Fibroblast of upper back skin (primary cell): ENCODE measurements around the gene RARB.
A peak's percentile ranks its signal among the peaks of the same experiment; 100 is the strongest.

Experiments used
- DNase-seq: peaks from one replicate; pipeline ENCODE4 v3.0.0-alpha.2; 2013

RARB gene

DNA sequence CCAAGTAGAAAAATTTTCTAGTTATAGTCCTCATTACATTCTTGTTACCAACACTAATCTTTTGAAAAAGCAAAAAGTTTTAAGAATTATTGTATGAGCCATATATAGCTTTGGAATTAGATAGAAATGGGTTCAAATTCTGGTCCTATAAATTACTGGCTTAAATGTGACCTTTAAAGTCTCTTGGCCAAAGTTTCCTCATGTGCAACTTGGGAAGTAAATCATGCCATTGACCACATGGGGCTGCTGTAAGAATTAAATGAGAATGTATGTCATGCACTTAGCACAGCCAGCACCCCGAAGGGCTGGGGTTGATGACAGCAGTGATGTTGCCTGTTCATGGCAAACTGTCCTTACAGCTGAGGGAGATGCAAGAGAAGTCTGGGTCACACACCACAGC lies 128.4 kb downstream of the RARB start:
- peak; percentile 72 for DNase-seq

GRCh38 chr3:25557694-25558093 lies 129.6 kb downstream of the RARB start:
- no peak for DNase-seq

DNA sequence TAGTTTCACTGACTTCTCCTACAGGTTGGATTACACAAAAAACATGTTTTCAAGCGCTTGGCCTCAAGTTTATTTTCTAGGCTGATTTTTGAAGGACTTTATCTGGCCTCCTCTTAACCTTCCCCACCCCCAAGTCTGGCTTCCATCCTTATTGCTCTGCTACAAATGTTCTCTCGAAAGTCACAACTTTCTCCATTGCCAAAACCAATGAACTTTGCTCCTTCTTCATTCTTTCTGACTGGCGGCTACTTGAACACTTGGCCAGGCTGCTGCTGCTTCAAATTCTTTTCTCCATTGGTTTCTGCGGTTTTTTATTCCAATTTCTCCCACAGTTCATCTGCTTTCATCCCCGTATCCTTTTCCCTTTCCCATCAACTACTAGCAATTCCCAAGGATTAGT lies 130.1 kb downstream of the RARB start:
- DNase-seq = peak; percentile 90

DNA sequence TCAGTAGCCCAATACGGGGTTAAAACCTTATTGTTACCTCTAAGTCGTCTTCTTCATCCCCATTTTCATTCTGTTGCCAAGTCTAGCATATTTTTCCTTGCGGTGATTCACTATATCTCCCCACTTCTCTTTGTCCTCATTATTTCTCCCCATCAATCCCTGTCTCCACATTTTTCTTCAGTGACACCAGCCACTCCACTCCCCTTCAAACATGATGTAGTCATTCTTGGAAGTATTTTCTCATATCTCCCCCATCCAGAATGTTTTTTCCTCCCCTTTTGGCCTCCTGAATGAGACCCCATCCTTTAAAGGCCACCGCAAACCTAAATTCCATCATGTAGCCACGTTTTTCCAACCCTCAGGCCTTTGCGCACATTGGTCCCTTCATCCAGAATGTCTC lies 130.7 kb downstream of the RARB start:
- peak; percentile 89 for DNase-seq

DNA sequence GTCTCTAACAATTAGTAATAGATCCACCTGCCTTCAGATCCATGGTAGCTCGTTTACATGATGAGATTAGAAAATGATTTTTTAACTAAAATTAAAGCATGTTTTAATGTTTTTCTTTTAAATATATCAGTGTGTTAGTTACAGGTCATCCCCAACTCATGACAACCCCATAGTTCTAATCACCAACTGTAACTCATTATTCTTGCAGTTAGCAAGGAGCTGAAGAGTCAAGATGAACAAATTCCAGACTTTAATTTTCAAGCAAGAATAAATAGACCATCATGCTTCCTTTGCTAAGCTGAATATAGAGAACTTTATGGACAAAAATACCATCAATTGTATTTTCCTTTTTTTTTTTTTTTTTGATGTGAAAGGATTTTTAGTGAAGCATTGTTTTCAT lies 135.5 kb downstream of the RARB start:
- peak; percentile 62 for DNase-seq

- DNase-seq = no peak
These were observed 136.0 kb downstream of the RARB start for GRCh38 chr3:25564075-25564474.

- no peak for DNase-seq
These were observed 137.7 kb downstream of the RARB start for GRCh38 chr3:25565807-25566206.

GRCh38 chr3:25566358-25566920 lies 138.4 kb downstream of the RARB start:
- no peak for DNase-seq

- peak; percentile 85 for DNase-seq
These were observed 139.3 kb downstream of the RARB start for GRCh38 chr3:25567388-25567787.

DNA sequence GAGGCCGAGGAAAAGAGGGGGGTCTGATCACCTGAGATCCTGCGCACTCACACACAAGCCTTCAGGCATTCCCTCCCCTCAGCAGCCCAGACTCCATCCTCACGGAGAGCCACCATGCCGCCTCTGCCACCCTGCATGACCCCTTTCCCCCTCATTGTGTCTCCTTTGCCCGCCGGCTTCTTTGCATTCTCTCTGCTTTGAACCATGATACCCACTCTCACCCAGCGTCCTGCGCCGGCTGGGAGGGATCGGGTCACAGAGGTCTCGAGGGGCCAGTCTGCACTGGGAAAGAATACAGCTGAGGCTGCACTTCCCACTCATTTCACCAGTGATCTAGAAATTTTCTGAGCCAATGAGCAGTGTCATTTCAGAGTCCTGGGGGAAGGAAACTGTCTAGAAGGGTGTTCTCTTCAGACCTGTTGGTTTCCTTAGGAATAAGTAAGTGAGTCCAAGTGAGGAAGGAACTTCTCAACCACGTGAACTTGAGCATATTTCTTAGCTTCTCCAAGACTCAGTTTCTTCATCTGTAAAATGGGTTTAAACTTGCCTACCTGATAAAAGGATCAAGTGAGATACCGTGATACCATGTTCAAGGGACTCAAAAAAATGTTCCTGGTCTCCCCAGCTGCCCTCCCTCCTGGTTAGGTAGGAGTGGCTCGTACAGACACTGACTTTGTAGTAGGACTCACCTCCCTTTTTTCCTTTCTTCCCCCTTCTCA lies 139.9 kb downstream of the RARB start:
- DNase-seq = no peak

- no peak for DNase-seq
These were observed 140.5 kb downstream of the RARB start for GRCh38 chr3:25568525-25569078.

GRCh38 chr3:25571285-25571684 lies 143.2 kb downstream of the RARB start:
- DNase-seq = no peak

- no peak for DNase-seq
These were observed 144.3 kb downstream of the RARB start for GRCh38 chr3:25572336-25572735.

DNA sequence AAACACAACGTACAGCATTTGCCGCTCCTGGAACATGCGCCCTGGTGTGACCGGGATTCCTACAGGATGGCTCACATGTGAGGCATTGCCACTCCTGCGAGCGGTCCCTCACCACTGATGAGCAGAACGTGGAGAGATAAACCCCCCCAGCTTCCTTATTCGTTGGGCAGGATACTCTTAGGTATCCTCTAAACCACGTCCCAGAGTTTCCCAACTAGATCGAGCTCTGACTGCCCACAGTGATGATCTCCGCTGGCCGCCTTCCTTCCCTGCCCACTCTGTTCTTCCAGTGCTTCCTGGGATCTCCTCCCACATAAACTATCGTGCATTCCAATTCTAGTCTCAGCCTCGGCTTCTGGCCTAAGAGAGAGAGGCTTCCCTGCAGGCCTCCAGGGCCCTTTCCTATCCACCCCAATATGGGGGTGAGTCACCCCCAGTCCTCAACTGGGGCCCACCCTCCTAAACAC lies 144.9 kb downstream of the RARB start:
- peak; percentile 72 for DNase-seq

DNA sequence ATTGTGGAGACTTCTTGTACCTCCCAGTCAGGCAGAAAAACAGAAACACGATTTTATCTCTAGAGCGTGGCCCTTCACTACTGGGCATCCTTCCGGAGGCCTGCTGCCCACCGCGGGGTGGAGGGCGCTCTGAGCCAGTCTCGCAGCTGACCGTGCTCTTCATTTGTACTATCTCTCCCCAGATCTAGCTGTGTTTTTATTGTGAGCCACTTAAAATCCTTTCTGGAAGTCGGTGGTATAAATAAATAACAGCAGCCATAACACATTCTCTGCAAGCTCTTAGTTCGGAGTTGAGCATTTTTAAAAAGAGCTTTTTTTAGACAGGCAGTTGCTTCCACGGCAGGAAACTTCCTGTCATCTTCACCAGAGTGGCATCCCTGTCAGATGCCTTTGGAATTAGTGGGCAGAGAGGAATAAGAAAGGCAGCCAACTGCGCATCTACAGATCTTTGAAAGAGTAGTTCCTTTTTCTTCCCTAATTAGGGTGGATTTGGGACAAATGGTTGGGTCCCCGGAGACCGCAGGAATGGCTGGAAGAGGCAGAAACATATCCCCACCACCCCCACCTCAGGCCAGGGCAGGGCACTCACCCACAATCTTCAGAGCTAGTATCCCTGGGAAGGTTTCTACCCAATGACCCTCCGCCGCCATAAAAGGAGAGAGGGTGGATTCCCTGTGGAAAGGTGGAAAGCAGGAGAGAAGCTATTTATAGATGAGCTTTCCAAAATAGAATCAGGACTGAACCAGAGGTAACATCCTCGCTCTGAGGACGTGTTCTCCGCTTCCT lies 145.5 kb downstream of the RARB start:
- peak; percentile 84 for DNase-seq

DNA sequence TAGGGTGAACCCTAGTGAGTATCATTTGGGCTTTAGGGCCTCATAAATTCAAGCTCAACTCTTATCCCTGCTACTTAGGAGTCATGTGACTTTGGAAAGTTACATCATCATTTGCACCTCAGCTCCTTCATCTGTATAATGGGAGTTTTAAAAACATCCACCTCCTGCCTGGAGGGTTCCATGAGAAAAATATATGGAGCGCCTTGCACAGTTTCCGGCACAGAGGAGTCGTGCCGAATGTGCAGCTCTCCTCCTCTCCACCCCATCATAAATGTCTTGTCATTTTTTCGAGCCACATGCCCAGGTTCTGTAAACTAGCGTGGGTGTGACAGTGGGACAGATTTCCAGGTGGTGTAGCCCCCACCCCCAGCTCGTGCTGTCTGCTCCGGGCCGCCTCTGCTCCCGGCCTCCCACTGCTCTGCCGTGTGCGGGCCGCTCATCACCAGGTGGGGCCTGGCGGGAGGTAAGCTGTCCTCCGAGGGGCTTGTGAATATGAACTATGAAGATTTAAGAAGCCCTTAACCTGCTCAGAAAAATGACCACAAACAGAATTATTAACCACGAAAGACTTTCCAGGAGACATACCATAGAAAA lies 146.2 kb downstream of the RARB start:
- DNase-seq = no peak

DNA sequence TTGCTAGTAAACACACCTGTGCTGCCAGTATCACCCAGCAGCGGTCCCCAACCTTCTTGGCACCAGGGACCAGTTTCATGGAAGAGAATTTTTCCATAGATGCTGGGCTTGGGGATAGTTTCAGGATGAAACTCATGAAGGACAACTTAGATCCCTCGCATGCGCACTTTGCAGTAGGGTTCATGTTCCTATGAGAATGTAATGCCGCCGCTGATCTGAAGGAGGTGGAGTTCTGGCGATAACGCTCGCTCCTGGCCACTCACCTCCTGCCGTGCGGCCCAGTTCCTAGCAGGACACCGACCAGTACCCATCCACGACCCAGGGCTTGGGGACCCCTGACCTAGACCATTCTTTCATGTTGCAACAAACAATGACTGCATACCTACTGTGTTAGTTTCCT lies 146.9 kb downstream of the RARB start:
- no peak for DNase-seq

GRCh38 chr3:25576146-25576545 lies 148.1 kb downstream of the RARB start:
- no peak for DNase-seq

DNA sequence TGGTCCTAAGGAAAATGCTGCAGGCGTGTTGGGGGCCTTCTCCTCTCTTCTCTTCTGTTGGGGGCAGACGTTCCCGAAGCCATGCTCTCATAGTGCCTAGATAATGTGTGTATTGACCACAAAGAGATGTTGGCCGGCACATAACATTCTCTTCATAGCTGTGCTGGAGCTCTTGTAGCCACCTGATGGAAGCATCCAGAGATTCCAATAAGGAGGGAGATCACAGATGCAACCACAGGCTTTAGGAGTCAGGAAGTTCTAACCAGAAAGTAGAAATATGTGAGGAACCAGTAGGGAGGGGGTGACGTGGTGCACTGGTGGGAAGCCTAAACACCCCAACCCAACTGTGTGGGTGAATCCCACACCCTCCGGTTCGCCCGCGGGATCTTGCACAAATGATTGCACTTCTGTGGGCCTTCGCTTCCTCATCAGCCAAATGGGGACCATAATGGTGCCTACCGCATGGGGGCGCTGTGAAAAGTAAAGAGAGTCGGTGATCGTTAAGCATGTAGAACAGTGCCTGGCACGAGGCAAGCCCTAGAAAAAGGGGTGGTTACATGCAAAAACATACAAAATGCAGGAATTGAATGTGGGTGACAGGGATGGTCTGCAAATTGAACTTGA lies 148.9 kb downstream of the RARB start:
- peak; percentile 65 for DNase-seq

DNA sequence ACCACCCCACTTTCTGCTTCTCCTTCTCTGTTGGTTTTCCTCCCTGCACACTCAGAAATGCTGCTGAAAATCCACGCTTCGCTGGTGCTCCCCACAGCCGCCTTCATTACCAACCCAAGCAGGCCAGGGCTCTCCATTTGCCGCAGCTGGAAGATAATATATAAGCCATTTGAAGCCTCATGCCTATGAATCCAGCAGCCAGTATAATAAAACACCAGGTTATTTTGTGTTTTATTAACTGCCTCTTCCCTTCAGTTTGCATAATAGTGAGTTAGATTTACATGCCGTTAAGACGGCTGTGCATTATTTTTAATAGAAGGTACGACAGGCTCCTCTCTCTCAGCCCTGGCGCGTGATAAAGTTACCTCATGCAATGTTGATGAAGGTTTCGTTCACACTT lies 150.0 kb downstream of the RARB start:
- DNase-seq = no peak

DNA sequence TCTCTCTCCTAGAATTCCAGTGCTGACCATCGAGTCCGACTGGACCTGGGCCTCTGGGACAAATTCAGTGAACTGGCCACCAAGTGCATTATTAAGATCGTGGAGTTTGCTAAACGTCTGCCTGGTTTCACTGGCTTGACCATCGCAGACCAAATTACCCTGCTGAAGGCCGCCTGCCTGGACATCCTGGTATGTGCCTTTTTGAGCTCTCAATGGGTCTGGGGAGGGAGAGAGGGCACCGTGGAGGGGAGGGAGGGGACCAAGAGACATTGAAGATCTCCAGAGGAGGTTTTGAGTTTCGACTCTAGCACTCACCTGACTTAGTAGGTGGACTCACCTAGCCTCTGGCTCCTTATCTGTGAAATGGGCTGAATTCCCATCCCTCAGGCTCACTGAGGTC lies 152.5 kb downstream of the RARB start:
- DNase-seq = no peak

- no peak for DNase-seq
These were observed 153.3 kb downstream of the RARB start for GRCh38 chr3:25581335-25581734.

DNA sequence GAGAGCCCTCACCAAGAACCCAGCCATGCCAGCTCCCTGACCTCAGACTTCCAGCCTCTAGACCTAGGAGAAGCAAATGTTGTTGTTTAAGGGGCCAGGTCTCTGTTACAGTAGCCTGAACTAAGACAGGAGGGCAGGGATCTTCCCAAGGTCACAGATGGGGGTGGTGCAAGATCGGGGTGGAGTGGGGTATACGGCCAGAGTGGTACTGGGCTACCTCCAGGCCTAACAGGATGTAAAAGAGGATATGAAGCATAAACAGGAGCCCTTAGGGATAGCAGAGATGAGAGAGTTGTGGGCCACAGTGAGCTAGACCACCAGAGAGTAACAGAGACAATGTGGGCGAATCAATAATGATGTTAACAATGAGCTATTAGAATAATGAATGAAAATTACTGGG lies 153.8 kb downstream of the RARB start:
- DNase-seq = no peak
